K562 (cell line): ENCODE results near the gene L3MBTL1. TPM values are rescaled to one million over a fixed set of nuclear protein-coding genes. Genes with fewer than 3 reads are reported as not detected.

ENCODE experiments used
- FOS ChIP-seq: IDR thresholded peaks from 3 replicates; pipeline ENCODE4 v1.6.1; 2011; ENCODE audit not compliant: insufficient read length; ENCODE audit errors: extremely low read depth
- GABPA ChIP-seq: fragments of 200-800 bp; sonication (Bioruptor generic); conservative IDR thresholded peaks from 2 replicates; pipeline ENCODE4 v1.6.1; 2016; ENCODE audit warnings: low read depth, missing genetic modification characterization, missing compliant biosample characterization
- GABPB2 ChIP-seq: fragments of 250-450 bp; sonication (Bioruptor Pico); conservative IDR thresholded peaks from 2 replicates; pipeline ENCODE4 v1.5.1; 2021; ENCODE audit warnings: mild to moderate bottlenecking
- HDAC2 ChIP-seq: fragments of 450-650 bp; IDR thresholded peaks from 2 replicates; pipeline ENCODE4 v1.6.1; 2016; ENCODE audit warnings: mild to moderate bottlenecking
- MEF2A ChIP-seq: IDR thresholded peaks from 2 replicates; pipeline ENCODE4 v1.6.1; 2011; ENCODE audit warnings: low read depth, mild to moderate bottlenecking, low read length, moderate library complexity; ENCODE audit not compliant: control insufficient read depth
- NFIX ChIP-seq: fragments of 250-450 bp; sonication (Bioruptor Pico); IDR thresholded peaks from 2 replicates; pipeline ENCODE4 v1.4.0; 2020; ENCODE audit warnings: low read depth, mild to moderate bottlenecking, moderate library complexity
- NRF1 ChIP-seq, 2 experiments: fragments of 450-650 bp; IDR thresholded peaks in 1 of 2; conservative IDR thresholded peaks in 1 of 2; 2 replicates each; pipeline ENCODE4 v1.6.1; 2014; ENCODE audit warnings: mild to moderate bottlenecking in 2 of 2
- PHF8 ChIP-seq: fragments of 200-600 bp; sonication (generic); IDR thresholded peaks from 2 replicates; pipeline ENCODE4 v1.6.1; 2012; ENCODE audit warnings: mixed run types, mild to moderate bottlenecking, inconsistent platforms, low read length, moderate library complexity, borderline replicate concordance
- RBM14 ChIP-seq: fragments of 200-400 bp; formaldehyde crosslinking; IDR thresholded peaks from 2 replicates; pipeline ENCODE4 v1.6.1; 2018; ENCODE audit warnings: low read depth, mild to moderate bottlenecking, low read length, moderate library complexity, borderline replicate concordance; ENCODE audit not compliant: insufficient read depth
- SMC3 ChIP-seq: conservative IDR thresholded peaks from 2 replicates; pipeline ENCODE4 v1.6.1; 2011; ENCODE audit warnings: low read depth, low read length, improper control_type of control experiment; ENCODE audit not compliant: insufficient read depth
- SREBF1 ChIP-seq: fragments of 150-350 bp; IDR thresholded peaks from 2 replicates; pipeline ENCODE4 v1.6.1; 2014; ENCODE audit warnings: antibody characterized with exemption, low read depth, low read length, borderline replicate concordance
- TGIF2 ChIP-seq: sonication (generic); formaldehyde crosslinking; IDR thresholded peaks from 2 replicates; pipeline ENCODE4 v1.8.1; 2022; ENCODE audit warnings: mild to moderate bottlenecking, missing genetic modification reagents, moderate library complexity
- ZNF140 ChIP-seq: fragments of 250-450 bp; sonication (Bioruptor Pico); IDR thresholded peaks from 2 replicates; pipeline ENCODE4 v1.8.0; 2021; ENCODE audit warnings: moderate library complexity, mild to moderate bottlenecking, inconsistent platforms
- ZNF143 ChIP-seq: sonication (generic); formaldehyde crosslinking; IDR thresholded peaks from 2 replicates; pipeline ENCODE4 v1.9.0; 2022; ENCODE audit warnings: mild to moderate bottlenecking, missing genetic modification reagents
- ZNF174 ChIP-seq: fragments of 250-450 bp; sonication (Bioruptor Pico); IDR thresholded peaks from 2 replicates; pipeline ENCODE4 v1.4.0; 2020; ENCODE audit warnings: mild to moderate bottlenecking
- ZNF3 ChIP-seq: fragments of 250-450 bp; sonication (Bioruptor Pico); IDR thresholded peaks from 2 replicates; pipeline ENCODE4 v1.5.0; 2021; ENCODE audit warnings: mild to moderate bottlenecking, moderate library complexity
- polyA plus RNA-seq, 8 experiments: library from polyadenylated mRNA; depleted of rRNA in 4 of 8; stranded (reverse) in 5 of 8; unstranded in 3 of 8; fragments of >200 nt; fragmentation: Nextera tagmentation in 2 of 8; fragmentation: Illumina TruSeq in 1 of 8; extraction: Ambion mirVana in 2 of 8; extraction: Trizol in 1 of 8; gene quantifications; 2 replicates each; pipeline versions ENCODE4 v1.2.1 to v1.2.3, GENCODE V29; 2011 to 2014; ENCODE audit warnings: inconsistent platforms in 1 of 8, missing spikeins in 1 of 8
- total RNA-seq, 7 experiments: library from RNA; depleted of rRNA in 6 of 7; stranded (reverse); fragments of >200 nt in 6 of 7; fragmentation: Illumina TruSeq in 2 of 7; extraction: Trizol in 2 of 7; gene quantifications; 2 replicates each; pipeline versions ENCODE4 v1.2.1 to v1.2.3, GENCODE V29; 2011 to 2021; ENCODE audit warnings: low replicate concordance in 1 of 7
- TF ChIP-seq, protein P1 (sequence below), 3 experiments: IDR thresholded peaks in 2 of 3; conservative IDR thresholded peaks in 1 of 3; 2 replicates each; pipeline ENCODE4 v1.5.1; 2011 to 2012; ENCODE audit warnings: low read length in 3 of 3, mild to moderate bottlenecking in 3 of 3, control low read depth in 2 of 3, improper control_type of control experiment in 1 of 3, inconsistent platforms in 1 of 3, low read depth in 1 of 3, mixed read lengths in 1 of 3, moderate library complexity in 1 of 3; ENCODE audit not compliant: insufficient read depth in 2 of 3
- TF ChIP-seq, protein P2 (sequence below), 2 experiments: IDR thresholded peaks in 1 of 2; conservative IDR thresholded peaks in 1 of 2; 2 replicates each; pipeline ENCODE4 v1.6.1; 2016; ENCODE audit warnings: low read depth in 2 of 2, mild to moderate bottlenecking in 1 of 2, missing compliant biosample characterization in 1 of 2, missing genetic modification characterization in 1 of 2, moderate library complexity in 1 of 2
- TF ChIP-seq, protein P3 (sequence below): fragments of 250-450 bp; sonication (Bioruptor Pico); IDR thresholded peaks from 2 replicates; pipeline ENCODE4 v1.9.0; 2021; ENCODE audit warnings: mild to moderate bottlenecking, inconsistent platforms
- TF ChIP-seq, protein P4 (sequence below): fragments of 250-450 bp; sonication (Bioruptor Pico); IDR thresholded peaks from 2 replicates; pipeline ENCODE4 v1.9.0; 2021; ENCODE audit warnings: mild to moderate bottlenecking

Gene L3MBTL1
- total and polyA plus RNA-seq, 9 of the 15 experiments (the other 6 are each of a cell fraction or from before 2014, with no cell fraction given): 0.77 to 10.0 (median 4.4) TPM

DNA sequence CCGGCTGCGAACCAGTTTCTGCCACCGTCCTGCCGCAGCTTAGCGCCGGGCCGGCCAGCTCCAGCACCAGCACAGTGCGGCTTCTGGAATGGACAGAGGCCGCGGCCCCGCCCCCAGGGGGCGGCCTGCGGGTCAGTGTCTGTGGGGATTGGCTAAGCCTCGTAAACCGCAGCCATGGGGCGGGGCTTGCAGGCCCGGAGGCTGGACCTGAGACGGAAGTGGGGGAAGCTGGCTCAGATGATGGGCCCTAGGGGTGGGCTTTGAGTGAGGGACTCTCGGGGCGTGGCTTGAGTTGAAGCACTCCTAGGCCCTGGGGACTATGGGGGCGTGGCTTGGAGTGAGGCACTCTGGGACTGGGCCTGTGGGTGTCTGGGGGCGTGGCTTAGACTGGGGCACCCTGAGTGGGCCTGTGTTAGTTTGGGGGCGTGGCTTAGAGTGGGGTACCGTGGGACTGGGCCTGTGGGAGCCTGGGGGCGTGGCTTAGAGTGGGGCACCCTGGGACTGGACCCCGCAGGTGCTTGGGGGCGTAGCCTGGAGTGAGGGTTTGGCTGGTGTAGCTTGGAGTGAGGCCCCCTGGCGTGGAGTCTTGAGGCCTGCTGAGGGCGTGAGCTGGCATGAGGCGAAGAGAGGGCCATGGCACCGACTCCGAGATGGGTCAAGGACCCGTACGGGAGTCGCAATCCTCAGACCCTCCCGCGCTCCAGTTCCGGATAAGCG lies 6.6 kb downstream of the L3MBTL1 start (continued):
- TF ChIP-seq PHF8 (0 out of 2 replicates have a peak, but pooled peaks have one; percentile 38), NFIX (CRISPR knock-in tag) (no peak), SREBF1 (no peak), RBM14 (no peak), NRF1 (conservative IDR thresholded peaks at IDR 0.05 in 1 of 2, IDR thresholded peaks at IDR 0.05 in 1 of 2) (peak; percentile 69 to 76), FOS (no peak), MEF2A (no peak), TGIF2 (CRISPR knock-in tag) (no peak), GABPB2 (no peak), ZNF143 (peak; percentile 42; the same call in 1 of the 2 replicates), ZNF174 (no peak), ZNF140 (no peak), HDAC2 (0 out of 2 replicates have a peak, but pooled peaks have one; percentile 19), GABPA (tag) (peak; percentile 57), SMC3 (no peak), ZNF3 (no peak)
- TF ChIP-seq, protein P1, sequence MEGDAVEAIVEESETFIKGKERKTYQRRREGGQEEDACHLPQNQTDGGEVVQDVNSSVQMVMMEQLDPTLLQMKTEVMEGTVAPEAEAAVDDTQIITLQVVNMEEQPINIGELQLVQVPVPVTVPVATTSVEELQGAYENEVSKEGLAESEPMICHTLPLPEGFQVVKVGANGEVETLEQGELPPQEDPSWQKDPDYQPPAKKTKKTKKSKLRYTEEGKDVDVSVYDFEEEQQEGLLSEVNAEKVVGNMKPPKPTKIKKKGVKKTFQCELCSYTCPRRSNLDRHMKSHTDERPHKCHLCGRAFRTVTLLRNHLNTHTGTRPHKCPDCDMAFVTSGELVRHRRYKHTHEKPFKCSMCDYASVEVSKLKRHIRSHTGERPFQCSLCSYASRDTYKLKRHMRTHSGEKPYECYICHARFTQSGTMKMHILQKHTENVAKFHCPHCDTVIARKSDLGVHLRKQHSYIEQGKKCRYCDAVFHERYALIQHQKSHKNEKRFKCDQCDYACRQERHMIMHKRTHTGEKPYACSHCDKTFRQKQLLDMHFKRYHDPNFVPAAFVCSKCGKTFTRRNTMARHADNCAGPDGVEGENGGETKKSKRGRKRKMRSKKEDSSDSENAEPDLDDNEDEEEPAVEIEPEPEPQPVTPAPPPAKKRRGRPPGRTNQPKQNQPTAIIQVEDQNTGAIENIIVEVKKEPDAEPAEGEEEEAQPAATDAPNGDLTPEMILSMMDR (IDR thresholded peaks at IDR 0.05 in 2 of 3, conservative IDR thresholded peaks at IDR 0.05 in 1 of 3; ENCODE audit: insufficient read depth in 2 of 3, low read depth in 1 of 3, low read length in 3 of 3): peak in 2 of 3 experiments; percentile 20; a peak in 3 of 6 replicates
- TF ChIP-seq, protein P2, sequence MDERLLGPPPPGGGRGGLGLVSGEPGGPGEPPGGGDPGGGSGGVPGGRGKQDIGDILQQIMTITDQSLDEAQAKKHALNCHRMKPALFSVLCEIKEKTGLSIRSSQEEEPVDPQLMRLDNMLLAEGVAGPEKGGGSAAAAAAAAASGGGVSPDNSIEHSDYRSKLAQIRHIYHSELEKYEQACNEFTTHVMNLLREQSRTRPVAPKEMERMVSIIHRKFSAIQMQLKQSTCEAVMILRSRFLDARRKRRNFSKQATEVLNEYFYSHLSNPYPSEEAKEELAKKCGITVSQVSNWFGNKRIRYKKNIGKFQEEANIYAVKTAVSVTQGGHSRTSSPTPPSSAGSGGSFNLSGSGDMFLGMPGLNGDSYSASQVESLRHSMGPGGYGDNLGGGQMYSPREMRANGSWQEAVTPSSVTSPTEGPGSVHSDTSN (CRISPR knock-in tag; IDR thresholded peaks at IDR 0.05; ENCODE audit: low read depth): no peak
- TF ChIP-seq, protein P2 (tag; conservative IDR thresholded peaks at IDR 0.05; ENCODE audit: low read depth): no peak
- TF ChIP-seq, protein P3, sequence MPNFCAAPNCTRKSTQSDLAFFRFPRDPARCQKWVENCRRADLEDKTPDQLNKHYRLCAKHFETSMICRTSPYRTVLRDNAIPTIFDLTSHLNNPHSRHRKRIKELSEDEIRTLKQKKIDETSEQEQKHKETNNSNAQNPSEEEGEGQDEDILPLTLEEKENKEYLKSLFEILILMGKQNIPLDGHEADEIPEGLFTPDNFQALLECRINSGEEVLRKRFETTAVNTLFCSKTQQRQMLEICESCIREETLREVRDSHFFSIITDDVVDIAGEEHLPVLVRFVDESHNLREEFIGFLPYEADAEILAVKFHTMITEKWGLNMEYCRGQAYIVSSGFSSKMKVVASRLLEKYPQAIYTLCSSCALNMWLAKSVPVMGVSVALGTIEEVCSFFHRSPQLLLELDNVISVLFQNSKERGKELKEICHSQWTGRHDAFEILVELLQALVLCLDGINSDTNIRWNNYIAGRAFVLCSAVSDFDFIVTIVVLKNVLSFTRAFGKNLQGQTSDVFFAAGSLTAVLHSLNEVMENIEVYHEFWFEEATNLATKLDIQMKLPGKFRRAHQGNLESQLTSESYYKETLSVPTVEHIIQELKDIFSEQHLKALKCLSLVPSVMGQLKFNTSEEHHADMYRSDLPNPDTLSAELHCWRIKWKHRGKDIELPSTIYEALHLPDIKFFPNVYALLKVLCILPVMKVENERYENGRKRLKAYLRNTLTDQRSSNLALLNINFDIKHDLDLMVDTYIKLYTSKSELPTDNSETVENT (CRISPR knock-in tag): peak; percentile 15; the same call in 1 of the 2 replicates
- TF ChIP-seq, protein P4, sequence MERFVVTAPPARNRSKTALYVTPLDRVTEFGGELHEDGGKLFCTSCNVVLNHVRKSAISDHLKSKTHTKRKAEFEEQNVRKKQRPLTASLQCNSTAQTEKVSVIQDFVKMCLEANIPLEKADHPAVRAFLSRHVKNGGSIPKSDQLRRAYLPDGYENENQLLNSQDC (CRISPR knock-in tag): no peak
